SW 1271 (cell line): ENCODE measurements around the gene NOS1AP.
"Not testable (repeated sequence)": the region's sequence is repeated elsewhere in the genome, so short reads cannot be mapped to it uniquely, and the experiment has no call there.

Source experiments
- DNase-seq, 2 experiments: peaks; one replicate each; lab custom pipeline; 2025; lab: John Stamatoyannopoulos, UW

Gene NOS1AP

DNA sequence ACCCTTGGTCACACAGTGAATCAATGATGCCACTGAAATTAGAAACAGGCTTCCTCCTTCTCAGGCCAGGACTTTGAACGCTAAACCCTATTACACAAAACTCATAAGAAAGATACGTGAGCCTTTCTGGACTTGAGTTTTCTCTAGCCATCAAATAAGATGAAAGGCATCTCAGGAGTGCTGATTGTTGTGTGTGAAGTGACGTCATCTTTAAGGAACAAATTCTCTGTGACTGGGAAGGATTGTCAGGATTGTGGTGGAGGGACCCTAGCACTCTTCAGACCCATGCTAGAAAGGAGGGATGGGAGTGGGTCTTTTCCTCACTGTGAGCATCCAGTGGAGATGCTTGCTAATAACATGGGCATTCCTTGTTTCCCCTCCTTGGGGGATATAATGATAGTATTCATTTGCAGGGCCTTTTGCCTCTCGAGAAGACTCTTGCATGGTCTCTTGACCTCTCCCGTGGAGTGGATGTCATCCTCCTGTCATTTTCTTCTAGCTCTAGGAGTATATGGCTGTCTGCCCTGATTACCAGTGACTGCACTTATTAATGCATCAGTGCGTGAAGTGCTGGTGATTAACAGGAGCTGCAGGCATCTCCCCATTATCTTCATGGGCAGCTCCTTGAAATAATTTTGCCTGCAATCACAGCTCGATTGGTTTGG, 267.3 kb downstream of the NOS1AP start:
- no peak for DNase-seq

DNA sequence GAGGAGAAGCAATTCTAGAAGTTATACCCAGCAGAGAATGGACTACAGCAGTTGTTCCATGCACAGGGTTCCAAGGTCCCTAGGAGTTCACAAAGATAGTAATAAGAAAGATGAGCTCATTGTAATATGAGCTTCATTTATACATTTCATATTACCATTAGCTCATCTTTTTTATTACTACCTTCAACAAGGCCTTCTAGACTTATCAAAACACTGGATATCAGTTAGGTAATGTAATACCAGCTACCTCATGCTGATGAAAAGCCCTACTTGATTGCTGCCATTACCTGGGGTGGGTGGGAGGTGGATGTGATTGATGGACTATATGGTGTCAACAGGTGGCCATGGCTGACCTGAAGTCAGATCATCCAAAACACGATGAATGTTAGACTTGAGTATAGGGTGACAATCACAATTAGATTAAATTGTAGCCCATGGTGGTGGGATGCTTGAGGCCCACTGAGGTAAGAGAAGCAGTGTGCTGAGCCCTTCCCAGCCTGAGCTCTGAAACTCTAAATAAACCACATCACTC, 273.0 kb downstream of the NOS1AP start:
- DNase-seq = no peak

DNA sequence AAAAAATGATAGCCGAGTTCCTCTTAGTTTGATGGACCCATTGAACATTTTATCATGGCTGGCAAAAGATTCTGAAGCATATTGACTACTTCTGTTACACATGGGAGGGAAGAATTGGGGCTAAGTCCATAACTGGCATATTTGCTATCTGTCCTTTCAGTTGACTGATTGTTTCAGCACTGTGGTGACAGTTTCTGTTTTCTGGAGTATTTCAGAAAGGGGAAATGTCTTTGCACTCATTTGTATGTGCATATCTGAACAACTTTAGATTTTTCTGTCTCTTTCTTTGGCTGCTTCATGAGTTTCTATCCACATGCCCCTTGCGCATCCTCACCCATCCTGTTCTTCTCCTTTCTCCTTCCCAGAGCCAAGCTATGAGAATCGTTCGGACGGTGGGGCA, 274.0 kb downstream of the NOS1AP start:
- no peak for DNase-seq

DNA sequence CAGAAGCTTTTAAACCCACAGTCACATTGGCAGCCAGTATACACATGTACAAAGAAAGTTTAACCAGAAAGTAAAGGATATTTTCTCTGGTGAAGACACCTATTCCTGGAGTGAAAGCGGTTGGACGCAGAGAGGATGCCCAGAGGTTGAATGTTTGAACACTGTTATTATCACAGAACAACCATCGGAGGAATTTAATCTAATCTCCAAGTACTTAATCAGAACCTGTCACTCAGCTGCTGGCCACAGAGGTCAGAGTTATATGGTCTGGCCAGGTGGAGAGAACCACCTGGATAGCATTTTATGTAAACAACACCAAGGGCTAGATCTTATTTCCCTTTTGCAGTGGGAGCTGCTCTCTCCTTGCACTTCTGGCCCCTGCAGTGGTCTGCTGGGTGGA, 277.8 kb downstream of the NOS1AP start:
- no peak for DNase-seq

DNA sequence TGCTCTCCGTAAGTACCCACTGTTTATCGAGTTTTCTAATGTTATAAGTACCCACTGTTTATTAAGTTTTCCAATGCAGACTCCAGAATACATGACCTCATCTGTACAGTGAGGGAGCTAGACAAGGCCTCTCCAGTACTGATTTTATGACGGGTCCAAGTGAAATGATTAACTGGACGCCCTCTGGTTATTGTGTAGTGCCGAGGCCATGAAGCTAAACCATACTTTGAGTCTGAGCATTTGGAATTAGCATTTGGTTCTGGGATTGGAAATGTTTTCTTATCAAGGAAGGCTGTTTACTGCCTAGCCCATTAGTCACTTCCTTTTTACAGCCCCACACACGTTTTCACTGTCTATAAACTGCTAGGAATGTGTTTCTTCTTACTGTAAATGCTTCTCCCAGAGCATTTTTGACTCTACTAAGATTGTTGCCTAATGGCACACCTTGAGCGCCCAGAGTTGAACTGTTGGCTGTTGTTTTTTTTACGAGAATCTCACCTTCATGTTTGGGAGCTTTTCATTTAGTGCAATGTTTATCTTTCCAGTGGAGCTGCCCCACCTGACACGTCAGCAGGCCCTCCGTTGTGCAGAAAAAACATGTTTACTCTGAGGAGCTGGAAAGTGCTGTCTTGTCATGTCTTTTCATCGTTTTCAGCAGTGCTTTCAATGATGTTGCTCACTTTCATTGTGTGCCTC, 280.3 kb downstream of the NOS1AP start:
- peak; percentile 10 to 72 for DNase-seq

DNA sequence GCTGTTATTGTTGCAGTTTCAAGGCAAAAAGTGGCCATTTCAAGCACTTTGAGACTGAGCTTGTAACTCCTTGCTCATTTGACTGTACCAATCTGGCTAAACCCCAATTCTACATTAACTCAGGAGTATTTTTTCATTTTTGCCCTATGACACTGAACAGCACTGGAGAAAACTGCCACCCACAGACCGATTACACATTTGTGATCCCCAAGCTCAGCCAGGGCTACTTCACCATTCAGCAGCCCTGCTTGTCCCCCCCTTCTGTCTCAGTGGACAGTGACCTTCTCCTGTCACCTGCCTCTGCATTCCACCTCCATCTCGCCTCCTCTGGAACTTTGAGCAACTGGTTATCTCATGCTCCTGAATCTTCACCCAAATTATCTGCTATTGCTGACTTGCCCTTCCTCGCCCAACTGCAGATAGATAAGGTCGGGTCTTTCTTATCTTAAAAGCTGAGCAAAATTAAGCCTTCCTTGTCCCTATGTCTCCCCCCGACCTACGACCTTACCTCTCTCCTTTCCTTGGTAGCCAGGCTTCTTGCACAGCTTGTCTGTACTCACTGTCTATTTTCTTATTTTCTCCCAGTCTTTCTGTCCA, 281.9 kb downstream of the NOS1AP start:
- no peak for DNase-seq

DNA sequence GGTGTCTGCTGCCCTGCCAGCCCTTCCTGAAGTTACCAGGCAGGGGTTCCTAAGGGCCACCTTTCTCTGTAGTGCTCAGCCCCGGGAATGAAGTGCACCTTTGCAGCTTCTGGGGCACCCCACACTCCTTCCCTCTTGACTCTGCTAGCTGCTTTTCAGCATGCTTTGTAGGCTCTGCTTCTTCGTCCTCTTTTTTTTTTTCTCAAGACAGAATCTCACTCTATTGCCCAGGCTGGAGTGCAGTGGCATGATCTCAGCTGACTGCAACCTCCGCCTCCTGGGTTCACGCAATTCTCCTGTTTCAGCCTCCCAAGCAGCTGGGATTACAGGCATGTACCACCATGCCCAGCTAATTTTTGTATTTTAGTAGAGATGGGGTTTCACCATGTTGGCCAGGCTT, 282.4 kb downstream of the NOS1AP start:
- DNase-seq = not testable (repeated sequence)

DNA sequence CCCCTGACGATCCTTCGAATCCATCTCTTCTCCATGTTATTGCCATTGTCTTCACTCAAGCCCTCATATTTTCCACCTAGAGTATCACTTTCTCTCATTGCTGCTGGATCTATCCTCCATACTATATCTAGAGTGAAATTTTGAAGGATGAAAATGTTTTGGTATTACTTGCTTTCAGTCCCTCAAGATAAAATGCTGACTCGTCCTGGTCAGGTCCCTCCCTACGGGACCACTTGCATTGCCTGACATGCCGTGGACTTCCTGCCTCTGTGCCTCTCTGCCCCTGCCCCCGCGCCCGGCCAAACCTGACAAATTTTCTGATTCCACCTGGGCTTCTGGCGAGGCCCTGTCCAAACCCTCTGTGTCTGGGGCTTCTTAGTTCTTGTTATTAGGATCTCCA, 283.6 kb downstream of the NOS1AP start:
- DNase-seq = no peak

DNA sequence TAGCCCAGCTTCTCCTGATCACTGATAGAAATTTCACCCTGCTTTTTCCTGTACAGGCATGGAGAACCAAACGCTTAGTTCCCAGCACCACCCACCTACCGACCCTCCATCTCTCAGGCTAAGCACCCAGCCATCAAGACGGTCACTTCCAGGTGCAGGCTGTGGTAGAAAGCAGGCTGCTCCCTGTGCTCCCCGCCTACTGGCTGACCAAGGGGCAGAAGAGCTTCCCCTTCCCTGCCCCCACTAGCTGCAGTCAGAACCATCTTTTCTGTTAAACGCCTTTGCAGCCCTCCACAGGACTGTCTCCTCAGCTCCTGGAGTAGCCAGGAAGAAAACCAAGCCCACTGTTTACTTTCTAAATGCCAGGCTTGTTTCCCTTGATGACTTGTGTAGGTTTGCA, 284.2 kb downstream of the NOS1AP start:
- no peak for DNase-seq

DNA sequence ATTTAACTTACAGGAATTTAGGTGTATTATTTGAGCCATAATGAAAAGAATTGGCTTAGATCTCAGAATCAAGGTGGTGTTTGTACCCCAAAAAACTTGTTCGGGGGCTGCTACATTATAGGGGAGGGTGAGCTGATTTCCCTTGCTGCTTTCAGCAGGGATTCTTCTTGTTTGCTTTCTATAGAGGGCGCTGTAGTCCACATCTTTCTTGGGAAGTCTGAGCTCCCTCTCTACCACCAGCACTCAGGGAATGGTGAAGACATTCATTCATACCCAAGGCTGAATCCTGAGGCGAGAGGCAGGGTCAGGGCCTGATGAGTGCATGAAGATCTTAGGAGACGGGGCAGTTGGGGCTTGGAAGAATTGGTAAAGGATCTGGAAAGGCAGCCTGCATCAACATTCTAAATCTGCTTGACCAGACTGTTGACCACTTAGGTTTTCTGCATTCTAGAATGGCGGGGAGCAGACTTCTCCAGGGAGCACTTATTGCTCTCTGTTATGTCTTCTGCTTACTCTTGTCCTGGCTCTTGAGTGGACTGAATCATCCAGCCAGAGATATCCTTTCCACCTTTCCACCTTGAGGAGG, 288.3 kb downstream of the NOS1AP start:
- DNase-seq = peak in 1 of 2 experiments; percentile 7

DNA sequence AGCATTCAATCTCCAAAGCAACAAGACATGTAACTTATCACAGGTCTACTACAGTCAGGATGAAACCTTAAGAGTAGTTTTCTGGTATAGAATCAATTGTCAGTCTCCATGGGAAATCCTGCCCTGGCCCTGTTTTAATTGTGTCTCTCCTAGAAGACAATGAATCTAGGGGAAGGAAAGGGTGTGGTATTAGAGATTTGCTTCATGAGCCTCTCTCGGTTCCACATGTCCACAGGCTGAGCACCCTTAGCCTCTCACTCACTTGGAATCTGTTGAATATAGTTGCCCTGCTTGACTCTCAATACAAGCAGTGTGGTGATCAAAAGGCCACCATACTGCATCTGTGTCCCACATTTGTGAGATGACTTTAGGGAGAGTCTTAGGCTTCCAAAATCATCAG, 289.4 kb downstream of the NOS1AP start:
- no peak for DNase-seq

DNA sequence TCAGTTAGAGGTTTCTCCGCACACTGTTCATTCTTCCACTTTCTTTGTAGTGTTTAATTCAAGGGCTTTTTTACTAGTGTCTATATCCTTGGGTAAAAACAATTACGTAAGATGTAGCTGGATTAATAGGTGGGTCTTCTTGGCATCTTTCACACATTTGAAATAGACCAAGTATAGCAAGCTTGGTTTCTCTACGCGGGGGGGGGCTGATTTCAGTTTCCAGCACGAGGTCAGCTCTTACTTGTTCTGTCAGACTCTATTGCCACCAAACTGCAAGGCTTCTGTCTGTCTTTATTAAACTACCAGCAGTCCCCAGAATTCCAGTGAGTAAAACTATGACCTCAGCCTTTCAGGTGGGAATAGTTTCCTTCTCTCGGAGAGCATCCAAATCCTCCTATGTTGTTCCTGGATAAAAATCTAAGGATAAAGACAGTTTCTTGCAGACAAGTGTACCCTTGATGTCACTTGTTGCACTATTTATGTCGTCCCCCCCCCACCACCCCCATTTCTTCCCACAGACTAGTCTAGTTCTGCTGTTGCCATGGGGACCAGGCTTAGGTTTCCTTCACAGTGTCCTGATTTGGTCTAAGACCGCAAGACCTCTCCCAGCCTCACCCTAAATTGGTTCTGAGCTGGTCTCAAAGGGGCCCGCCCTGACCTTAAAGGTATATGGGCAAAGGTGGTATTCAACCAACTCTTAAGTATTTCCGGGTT, 290.2 kb downstream of the NOS1AP start:
- DNase-seq = no peak

DNA sequence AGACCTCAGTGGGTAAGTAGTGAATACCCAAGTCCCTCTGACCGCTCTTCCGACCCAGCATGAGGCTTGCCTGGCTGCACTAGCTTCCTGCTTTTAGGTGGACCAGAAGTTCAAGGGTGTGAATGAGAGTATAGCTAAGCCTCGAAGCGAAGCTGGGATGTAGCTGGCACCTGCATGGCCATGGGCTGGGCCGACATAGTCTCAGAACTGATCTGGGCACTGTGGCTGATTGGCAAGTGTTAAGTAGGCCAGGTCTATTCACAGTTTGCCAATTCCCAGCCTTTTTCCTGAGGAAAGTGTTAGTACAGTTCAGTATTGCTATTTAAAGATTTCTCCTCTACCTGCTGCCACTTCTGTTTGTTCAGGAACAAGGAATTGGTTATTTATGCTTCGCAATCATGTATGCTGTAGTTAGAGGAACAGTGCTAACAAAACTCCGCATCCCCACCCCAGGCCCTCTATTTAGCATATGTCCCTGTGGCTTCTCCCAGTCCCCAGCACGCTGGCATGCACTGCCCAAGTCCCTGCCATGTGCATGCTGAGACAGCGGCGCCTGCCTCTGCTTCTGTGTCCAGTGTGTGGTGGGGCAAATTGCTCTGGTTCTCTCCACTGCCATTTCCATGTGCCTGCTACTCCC, 290.9 kb downstream of the NOS1AP start:
- DNase-seq = no peak

DNA sequence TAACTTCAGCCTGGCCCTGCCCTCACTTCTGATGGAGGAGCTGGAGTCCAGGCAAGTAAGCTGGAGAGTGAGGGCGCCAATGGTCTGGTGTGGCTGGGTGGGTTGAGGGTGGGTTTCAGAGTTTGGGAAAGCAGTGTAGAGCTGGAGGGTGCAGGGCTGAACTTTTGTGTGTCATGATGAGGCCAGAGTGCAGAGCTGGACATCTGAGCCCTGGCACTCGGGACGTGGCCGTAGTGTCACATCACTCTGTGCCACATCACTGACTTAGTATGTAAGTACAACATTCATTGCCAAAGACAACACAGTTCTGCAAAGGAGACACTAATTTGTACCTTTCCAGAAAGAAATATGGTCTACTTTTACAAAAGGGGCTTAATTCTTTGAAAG, 291.4 kb downstream of the NOS1AP start:
- DNase-seq = no peak

DNA sequence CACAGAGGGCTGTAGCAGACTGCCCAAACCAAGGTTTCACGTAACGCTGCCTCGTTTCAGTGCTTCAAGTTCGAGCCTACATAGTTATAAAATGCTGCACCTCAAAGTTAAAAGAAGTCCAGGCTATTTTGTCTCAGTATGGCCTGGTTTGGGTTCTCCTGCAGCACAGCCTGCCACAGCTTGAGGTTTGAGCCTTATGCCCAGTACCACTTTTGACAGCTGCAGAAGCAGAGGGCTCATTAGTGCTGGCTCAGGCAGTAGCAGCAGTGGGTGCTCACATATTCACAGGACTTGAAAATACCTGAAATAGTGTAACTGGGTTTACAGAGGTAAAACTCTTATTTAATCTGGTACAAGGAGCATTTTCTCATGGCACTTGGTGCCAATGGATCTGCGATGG, 291.9 kb downstream of the NOS1AP start:
- no peak for DNase-seq

DNA sequence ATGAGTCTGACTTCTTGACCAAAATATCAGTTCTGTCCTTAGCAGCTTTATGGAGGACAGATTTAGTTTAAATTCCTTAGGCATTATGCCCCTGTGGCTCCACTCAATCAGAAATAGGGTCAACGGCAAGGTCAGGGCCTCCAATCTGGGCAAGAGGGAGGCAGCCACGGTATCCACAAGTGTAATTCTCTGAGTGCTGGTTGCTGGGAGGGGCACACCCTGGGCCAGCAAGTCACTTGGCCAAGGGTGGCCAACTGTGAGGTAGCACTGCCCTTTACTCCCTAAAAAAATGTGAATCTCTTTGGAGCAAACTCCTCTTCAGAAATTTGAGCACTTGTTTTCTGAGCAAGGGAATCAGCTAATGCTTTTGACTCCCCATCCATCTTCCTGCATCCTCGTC, 294.3 kb downstream of the NOS1AP start:
- DNase-seq = no peak

DNA sequence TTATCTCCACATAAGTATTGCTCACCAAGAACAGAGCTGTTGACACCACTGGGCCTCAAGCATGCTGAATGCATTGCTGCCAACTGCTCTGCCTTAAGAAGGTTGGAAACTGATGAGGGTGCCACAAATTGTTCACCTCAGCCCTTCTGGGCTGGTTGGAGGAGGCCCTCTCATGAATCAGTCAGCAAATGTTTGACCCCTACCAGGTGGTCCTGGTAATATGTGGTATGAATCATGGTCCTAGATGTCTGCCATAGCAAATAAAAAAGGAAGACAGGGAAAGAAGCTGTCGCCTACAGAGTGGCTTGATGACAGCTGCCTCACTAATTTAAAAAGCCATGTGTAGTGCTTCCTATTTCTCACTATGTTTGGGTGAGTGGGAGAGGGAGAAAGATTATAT, 295.0 kb downstream of the NOS1AP start:
- DNase-seq = no peak

DNA sequence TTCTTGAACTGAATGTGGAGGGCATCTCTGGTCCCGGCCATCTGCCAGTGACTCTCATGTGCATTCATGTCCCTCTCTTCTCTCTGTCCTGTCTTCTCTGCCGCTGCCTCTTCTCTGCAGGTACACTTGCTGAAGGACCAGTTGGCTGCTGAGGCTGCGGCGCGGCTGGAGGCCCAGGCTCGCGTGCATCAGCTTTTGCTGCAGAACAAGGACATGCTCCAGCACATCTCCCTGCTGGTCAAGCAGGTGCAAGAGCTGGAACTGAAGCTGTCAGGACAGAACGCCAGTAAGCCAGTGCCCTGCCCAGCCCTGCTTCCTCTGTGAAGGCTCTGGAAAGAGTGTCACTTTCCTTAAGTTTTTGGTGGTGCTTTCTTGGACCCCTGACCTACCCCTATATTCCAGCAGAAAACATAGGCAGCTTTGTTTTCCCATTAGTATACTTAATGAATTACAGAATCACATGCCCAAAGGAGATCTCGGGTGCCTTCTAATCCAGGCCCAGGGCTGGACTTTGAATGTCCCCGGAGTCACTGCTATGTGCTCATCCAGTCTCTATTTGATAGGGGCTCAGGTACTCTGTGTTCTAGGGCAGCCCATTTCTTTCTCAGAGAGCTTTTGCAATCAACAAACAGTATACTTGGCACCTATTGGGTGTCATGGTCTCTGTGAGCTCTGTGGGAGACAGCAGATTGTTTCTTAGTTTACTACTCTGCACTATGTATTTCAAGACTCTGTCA, 296.0 kb downstream of the NOS1AP start:
- DNase-seq = no peak

DNA sequence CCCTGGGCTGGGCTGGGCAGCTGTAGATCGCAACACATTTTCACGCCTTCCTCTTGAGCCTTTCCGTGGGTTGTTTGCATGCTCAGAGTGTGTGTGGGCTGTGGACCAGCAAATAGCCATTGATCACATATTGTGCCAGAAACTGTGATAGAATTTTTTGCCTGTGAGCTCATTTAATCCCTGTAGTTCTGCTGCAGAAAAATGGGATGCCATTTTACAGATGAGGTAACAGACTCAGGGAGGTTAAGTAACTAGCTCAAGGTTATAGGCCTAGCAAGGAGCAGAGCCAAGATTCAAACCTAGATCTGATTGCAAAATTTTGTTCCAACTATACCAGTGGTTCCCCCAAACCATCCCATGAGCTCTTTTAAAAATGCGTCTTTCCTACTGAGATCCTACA, 296.7 kb downstream of the NOS1AP start:
- DNase-seq = no peak

DNA sequence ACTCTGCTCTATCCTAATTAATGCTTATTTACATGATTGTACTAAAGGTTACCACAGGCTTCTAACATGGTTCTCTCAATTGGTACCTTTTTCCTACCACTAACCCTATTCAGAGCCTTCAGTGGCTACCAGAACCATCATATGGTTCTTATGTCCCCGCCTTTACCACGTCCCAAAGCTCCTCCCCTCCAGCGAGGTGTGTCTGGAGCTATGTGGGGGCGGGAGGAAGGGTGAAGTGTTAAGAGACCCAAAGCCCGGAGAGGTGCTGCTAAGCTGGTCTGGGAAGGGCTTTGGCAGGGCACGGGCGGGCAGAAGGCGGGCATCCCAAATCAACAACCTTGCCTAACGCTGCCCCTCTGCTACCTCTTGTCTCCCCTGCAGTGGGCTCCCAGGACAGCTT, 297.2 kb downstream of the NOS1AP start:
- no peak for DNase-seq

DNA sequence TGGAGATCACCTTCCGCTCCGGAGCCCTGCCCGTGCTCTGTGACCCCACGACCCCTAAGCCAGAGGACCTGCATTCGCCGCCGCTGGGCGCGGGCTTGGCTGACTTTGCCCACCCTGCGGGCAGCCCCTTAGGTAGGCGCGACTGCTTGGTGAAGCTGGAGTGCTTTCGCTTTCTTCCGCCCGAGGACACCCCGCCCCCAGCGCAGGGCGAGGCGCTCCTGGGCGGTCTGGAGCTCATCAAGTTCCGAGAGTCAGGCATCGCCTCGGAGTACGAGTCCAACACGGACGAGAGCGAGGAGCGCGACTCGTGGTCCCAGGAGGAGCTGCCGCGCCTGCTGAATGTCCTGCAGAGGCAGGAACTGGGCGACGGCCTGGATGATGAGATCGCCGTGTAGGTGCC, 297.6 kb downstream of the NOS1AP start:
- no peak for DNase-seq
